HG03095 (cell line): ENCODE measurements around the gene TLK2.
"Not testable (repeated sequence)": the region's sequence is repeated elsewhere in the genome, so short reads cannot be mapped to it uniquely, and the experiment has no call there.

Source experiments
- ATAC-seq: cut with Tn5 transposase; IDR thresholded peaks from one replicate; pipeline ENCODE4 v1.9.1; 2021; ENCODE audit warnings: moderate library complexity; ENCODE audit not compliant: unreplicated experiment

TLK2 gene

GRCh38 chr17:62482553-62482952, 3.9 kb downstream of the TLK2 start:
- not testable (repeated sequence) for ATAC-seq

- ATAC-seq: not testable (repeated sequence)
Measured at GRCh38 chr17:62490990-62491389, 12.4 kb downstream of the TLK2 start.

- ATAC-seq: not testable (repeated sequence)
Measured at GRCh38 chr17:62493049-62493655, 14.5 kb downstream of the TLK2 start.

- ATAC-seq: not testable (repeated sequence)
Measured at GRCh38 chr17:62494073-62494472, 15.4 kb downstream of the TLK2 start.

GRCh38 chr17:62496344-62496743, 17.7 kb downstream of the TLK2 start:
- ATAC-seq: not testable (repeated sequence)

GRCh38 chr17:62498796-62499195, 20.2 kb downstream of the TLK2 start:
- ATAC-seq: not testable (repeated sequence)

- not testable (repeated sequence) for ATAC-seq
Measured at GRCh38 chr17:62500463-62500862, 21.8 kb downstream of the TLK2 start.

- ATAC-seq: not testable (repeated sequence)
Measured at GRCh38 chr17:62504857-62505256, 26.2 kb downstream of the TLK2 start.

- ATAC-seq: not testable (repeated sequence)
Measured at GRCh38 chr17:62507191-62507836, 28.7 kb downstream of the TLK2 start.

GRCh38 chr17:62510247-62510819, 31.7 kb downstream of the TLK2 start:
- ATAC-seq: not testable (repeated sequence)

- ATAC-seq: not testable (repeated sequence)
Measured at GRCh38 chr17:62511014-62511413, 32.4 kb downstream of the TLK2 start.

- ATAC-seq: not testable (repeated sequence)
Measured at GRCh38 chr17:62516376-62516775, 37.8 kb downstream of the TLK2 start.

GRCh38 chr17:62521295-62521694, 42.7 kb downstream of the TLK2 start:
- not testable (repeated sequence) for ATAC-seq

GRCh38 chr17:62524077-62524476, 45.5 kb downstream of the TLK2 start:
- not testable (repeated sequence) for ATAC-seq

- ATAC-seq: not testable (repeated sequence)
Measured at GRCh38 chr17:62525317-62525716, 46.7 kb downstream of the TLK2 start.

GRCh38 chr17:62530936-62531335, 52.3 kb downstream of the TLK2 start:
- not testable (repeated sequence) for ATAC-seq

GRCh38 chr17:62536557-62536956, 57.9 kb downstream of the TLK2 start:
- ATAC-seq: not testable (repeated sequence)

- ATAC-seq: not testable (repeated sequence)
Measured at GRCh38 chr17:62541073-62541472, 62.4 kb downstream of the TLK2 start.

- not testable (repeated sequence) for ATAC-seq
Measured at GRCh38 chr17:62543278-62543775, 64.7 kb downstream of the TLK2 start.

GRCh38 chr17:62546066-62546465, 67.4 kb downstream of the TLK2 start:
- ATAC-seq: not testable (repeated sequence)

GRCh38 chr17:62552851-62553659, 74.4 kb downstream of the TLK2 start:
- peak; percentile 74 for ATAC-seq
